RKO (cell line): ENCODE results near the gene DPP9.
"Not testable (repeated sequence)": the region's sequence is repeated elsewhere in the genome, so short reads cannot be mapped to it uniquely, and the experiment has no call there.

ENCODE experiments used
- DNase-seq: peaks from one replicate; pipeline ENCODE4 v3.0.0-alpha.2; 2016; ENCODE audit warnings: low spot score

DPP9 gene

GRCh38 chr19:4723595-4724514, at the start of gene DPP9:
Gene DPP9 (minus strand): TSS chr19:4723842. CDS start chr19:4719906, 3,936 bp downstream.
- DNase-seq, result peak; percentile 99

- no peak for DNase-seq
Observed at GRCh38 chr19:4773047-4773640, 49.5 kb upstream of the DPP9 start.

GRCh38 chr19:4772566-4772965, 48.9 kb upstream of the DPP9 start:
- no peak for DNase-seq

- peak; percentile 88 for DNase-seq
Observed at GRCh38 chr19:4768934-4769777, 45.5 kb upstream of the DPP9 start.

- no peak for DNase-seq
Observed at GRCh38 chr19:4764393-4764660, 40.7 kb upstream of the DPP9 start.

- DNase-seq, result no peak
Observed at GRCh38 chr19:4763021-4763420, 39.4 kb upstream of the DPP9 start.

- no peak for DNase-seq
Observed at GRCh38 chr19:4760285-4760650, 36.6 kb upstream of the DPP9 start.

- DNase-seq, result peak; percentile 93
Observed at GRCh38 chr19:4759388-4760284, 36.0 kb upstream of the DPP9 start.

GRCh38 chr19:4758659-4759058, 35.0 kb upstream of the DPP9 start:
- no peak for DNase-seq

GRCh38 chr19:4758082-4758481, 34.4 kb upstream of the DPP9 start:
- no peak for DNase-seq

- no peak for DNase-seq
Observed at GRCh38 chr19:4755459-4755858, 31.8 kb upstream of the DPP9 start.

GRCh38 chr19:4754248-4754647, 30.6 kb upstream of the DPP9 start:
- DNase-seq, result no peak

GRCh38 chr19:4749870-4750590, 26.4 kb upstream of the DPP9 start:
- DNase-seq, result no peak

- DNase-seq, result no peak
Observed at GRCh38 chr19:4748589-4748988, 24.9 kb upstream of the DPP9 start.

- no peak for DNase-seq
Observed at GRCh38 chr19:4748185-4748584, 24.5 kb upstream of the DPP9 start.

- no peak for DNase-seq
Observed at GRCh38 chr19:4745986-4746385, 22.3 kb upstream of the DPP9 start.

GRCh38 chr19:4745175-4745574, 21.5 kb upstream of the DPP9 start:
- not testable (repeated sequence) for DNase-seq

- DNase-seq, result peak; percentile 71
Observed at GRCh38 chr19:4744451-4745174, 21.0 kb upstream of the DPP9 start.

- no peak for DNase-seq
Observed at GRCh38 chr19:4742723-4743646, 19.3 kb upstream of the DPP9 start.
